Right lobe of liver (tissue), 4 donors: ENCODE data around the gene ACTL6B.

Experiments
- CTCF ChIP-seq, 4 donors: fragments of 200-600 bp in 3 of 4; fragments of 450-650 bp in 1 of 4; IDR thresholded peaks; one replicate each; pipeline versions ENCODE4 v1.5.1 to v1.8.0; 2016 to 2022; ENCODE audit warnings: antibody characterized with exemption in 4 of 4, mild to moderate bottlenecking in 2 of 4
- POLR2A ChIP-seq: fragments of 450-650 bp; IDR thresholded peaks from one replicate; pipeline ENCODE4 v1.6.1; 2017; ENCODE audit warnings: antibody characterized with exemption, mild to moderate bottlenecking
- donor health status: DM: no; HTN: no; CAD: no.
- donor health status: DM: no; HTN: no; CAD: no.
- donor health status: DM: no; HTN: yes; CAD: no.

GRCh38 chr7:100686201-100686821 is 30.1 kb upstream of the ACTL6B start:
- TF ChIP-seq CTCF (IDR thresholded peaks at IDR 0.05) (no peak), POLR2A (no peak)
